Measurements from ENCODE around the gene ZBTB20. TPM values are rescaled to one million over a fixed set of nuclear protein-coding genes. Genes with fewer than 3 reads are reported as not detected.

The ZBTB20 gene
- total RNA-seq, 1 experiment from 2014 or later: 10.7 TPM

DNA sequence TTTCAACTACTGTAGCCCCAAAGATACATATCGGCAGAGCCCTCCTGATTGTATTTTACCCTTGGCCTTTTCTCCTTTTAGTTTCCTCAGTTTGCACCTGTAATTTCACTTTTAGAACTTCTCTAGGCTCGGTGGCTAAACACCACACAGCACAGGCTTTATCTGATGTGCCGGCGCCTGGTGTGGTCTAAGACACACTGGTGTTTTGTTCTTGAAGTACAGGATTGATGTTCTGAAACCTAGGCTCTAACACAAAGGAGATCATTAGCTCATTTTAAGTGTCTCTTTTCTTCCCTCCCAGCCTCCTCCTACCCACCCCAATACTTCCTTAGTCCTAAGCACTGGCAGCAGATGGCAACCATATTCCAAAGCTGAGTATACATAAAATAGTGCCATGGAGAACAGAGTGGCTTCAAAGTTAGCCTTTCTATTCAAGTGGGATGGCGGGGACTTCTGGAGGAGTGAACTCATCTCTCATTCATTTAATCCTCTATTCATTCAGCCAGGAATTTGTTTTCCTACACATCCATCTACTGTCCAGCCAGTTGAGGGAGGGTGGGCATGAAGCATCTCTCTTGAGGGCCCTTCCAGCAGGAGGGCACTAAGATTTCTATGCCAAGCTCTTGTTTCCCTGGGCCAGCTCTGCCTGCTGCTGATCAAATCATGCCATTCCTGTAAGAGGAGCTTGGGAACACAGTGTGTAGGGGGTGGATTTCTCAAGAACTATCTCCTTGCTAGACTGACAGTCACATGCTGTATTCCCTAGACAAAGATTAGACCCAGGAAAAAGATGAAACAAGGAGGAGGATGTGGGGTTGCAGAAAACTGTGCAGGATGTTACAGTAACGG lies 782.1 kb downstream of the ZBTB20 start:
- ChIA-PET CTCF (interaction anchor here (0.5 to 3.1 kb wide), 9 partner anchors 15 to 804 kb away, joined by 3 to 19 read pairs (median 4); no protein-coding TSS in a partner anchor), POLR2A (no interaction called here)
- Mint-ChIP-seq H3K9me3 (ENCODE audit: unreplicated experiment) (no peaks in the 10 kb centered on the region), H3K4me1 (ENCODE audit: insufficient read depth, unreplicated experiment) (peaks cover 7% of the 10 kb centered on the region), H3K27me3 (ENCODE audit: insufficient read depth, unreplicated experiment) (no peaks in the 10 kb centered on the region), H3K36me3 (ENCODE audit: insufficient read depth, unreplicated experiment) (no peaks in the 10 kb centered on the region), H3K27ac (ENCODE audit: low read depth, unreplicated experiment) (no peak overlapping the region), H3K4me3 (ENCODE audit: unreplicated experiment) (no peak overlapping the region)
- no peak for DNase-seq (ENCODE audit: unreplicated experiment)
- intact Hi-C loops (cut with micrococcal nuclease): loop anchor here (5.0 kb wide), 2 partner anchors 802 to 1452 kb away; no protein-coding TSS in a partner anchor
- TF ChIP-seq, protein P1, sequence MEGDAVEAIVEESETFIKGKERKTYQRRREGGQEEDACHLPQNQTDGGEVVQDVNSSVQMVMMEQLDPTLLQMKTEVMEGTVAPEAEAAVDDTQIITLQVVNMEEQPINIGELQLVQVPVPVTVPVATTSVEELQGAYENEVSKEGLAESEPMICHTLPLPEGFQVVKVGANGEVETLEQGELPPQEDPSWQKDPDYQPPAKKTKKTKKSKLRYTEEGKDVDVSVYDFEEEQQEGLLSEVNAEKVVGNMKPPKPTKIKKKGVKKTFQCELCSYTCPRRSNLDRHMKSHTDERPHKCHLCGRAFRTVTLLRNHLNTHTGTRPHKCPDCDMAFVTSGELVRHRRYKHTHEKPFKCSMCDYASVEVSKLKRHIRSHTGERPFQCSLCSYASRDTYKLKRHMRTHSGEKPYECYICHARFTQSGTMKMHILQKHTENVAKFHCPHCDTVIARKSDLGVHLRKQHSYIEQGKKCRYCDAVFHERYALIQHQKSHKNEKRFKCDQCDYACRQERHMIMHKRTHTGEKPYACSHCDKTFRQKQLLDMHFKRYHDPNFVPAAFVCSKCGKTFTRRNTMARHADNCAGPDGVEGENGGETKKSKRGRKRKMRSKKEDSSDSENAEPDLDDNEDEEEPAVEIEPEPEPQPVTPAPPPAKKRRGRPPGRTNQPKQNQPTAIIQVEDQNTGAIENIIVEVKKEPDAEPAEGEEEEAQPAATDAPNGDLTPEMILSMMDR (IDR thresholded peaks at IDR 0.05; ENCODE audit: unreplicated experiment): no peak
- BruUV-seq (replicated peaks): no TSS peak

DNA sequence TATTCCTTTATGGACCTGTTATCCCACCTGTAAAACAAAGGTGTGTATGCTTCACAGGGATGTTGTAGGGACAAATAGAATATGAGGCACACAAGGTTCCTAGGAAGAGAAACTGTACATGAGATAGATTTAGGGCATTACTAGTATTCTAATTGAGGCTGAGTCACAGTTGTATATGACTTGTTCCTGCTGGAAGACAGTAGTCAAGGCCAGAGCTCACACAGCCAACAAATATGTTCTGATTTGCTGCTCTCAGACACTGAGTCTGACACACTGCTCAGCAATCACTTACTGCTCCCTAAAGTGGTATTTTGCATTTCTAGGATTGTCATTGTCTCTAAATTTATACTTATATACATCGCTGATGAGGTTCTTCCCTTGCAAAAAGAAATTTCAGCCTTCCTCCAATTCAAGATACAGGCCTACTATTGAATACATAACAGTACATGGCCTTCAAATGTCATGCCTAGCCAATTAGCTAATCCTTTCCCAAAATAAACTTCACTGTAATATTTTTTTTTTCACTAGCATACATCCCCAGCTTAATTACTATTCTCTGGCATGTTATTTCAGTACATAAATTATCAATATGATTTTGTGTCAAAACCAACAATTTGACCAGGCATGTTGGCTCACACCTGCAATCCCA lies 783.4 kb downstream of the ZBTB20 start:
- BruUV-seq (replicated peaks): no TSS peak
- TF ChIP-seq, protein P1 (IDR thresholded peaks at IDR 0.05; ENCODE audit: unreplicated experiment): no peak
- no peak for DNase-seq (ENCODE audit: unreplicated experiment)
- intact Hi-C loops (cut with micrococcal nuclease): loop anchor here (5.0 kb wide), 2 partner anchors 804 to 1454 kb away; no protein-coding TSS in a partner anchor
- H3K4me1 Mint-ChIP-seq (ENCODE audit: insufficient read depth, unreplicated experiment): peaks cover 7% of the 10 kb centered on the region
- H3K36me3 Mint-ChIP-seq (ENCODE audit: insufficient read depth, unreplicated experiment): no peaks in the 10 kb centered on the region
- no peaks in the 10 kb centered on the region for H3K9me3 Mint-ChIP-seq (ENCODE audit: unreplicated experiment)
- H3K27me3 Mint-ChIP-seq (ENCODE audit: insufficient read depth, unreplicated experiment): no peaks in the 10 kb centered on the region
- POLR2A ChIA-PET: interaction anchor here (1.5 kb wide), 1 partner anchor 11 kb away, joined by 3 read pairs; no protein-coding TSS in a partner anchor
- no peak overlapping the region for H3K4me3 Mint-ChIP-seq (ENCODE audit: unreplicated experiment)
- CTCF ChIA-PET: interaction anchor here (0.5 to 3.1 kb wide), 25 partner anchors 12 to 1456 kb away, joined by 3 to 19 read pairs (median 4); no protein-coding TSS in a partner anchor
- no peak overlapping the region for H3K27ac Mint-ChIP-seq (ENCODE audit: low read depth, unreplicated experiment)

DNA sequence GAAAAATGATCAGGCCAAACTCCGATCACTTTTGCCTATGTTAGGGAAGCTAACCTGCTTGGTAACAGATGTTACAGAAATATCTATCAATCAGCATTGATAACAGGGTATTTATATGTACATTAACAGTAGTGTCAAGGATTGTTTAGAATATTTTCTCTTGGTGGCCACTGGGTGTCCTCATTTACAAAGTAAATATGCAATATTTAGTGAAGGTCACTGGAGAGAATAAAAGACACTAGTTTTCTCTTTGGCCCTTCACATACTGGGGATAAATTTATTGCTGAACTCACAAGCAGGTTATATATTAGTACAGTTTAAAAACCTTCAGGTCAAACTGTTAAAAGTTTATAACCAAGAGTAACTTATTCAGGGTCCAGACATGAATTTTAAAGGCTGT lies 784.3 kb downstream of the ZBTB20 start:
- Mint-ChIP-seq H3K4me1 (ENCODE audit: insufficient read depth, unreplicated experiment) (peaks cover 7% of the 10 kb centered on the region), H3K9me3 (ENCODE audit: unreplicated experiment) (no peaks in the 10 kb centered on the region), H3K4me3 (ENCODE audit: unreplicated experiment) (no peak overlapping the region), H3K36me3 (ENCODE audit: insufficient read depth, unreplicated experiment) (no peaks in the 10 kb centered on the region), H3K27me3 (ENCODE audit: insufficient read depth, unreplicated experiment) (no peaks in the 10 kb centered on the region), H3K27ac (ENCODE audit: low read depth, unreplicated experiment) (no peak overlapping the region)
- no TSS peak for BruUV-seq (replicated peaks)
- CTCF ChIA-PET: interaction anchor here (0.6 to 3.1 kb wide), 34 partner anchors 8 to 1467 kb away, joined by 3 to 19 read pairs (median 4); no protein-coding TSS in a partner anchor
- TF ChIP-seq, protein P1 (IDR thresholded peaks at IDR 0.05; ENCODE audit: unreplicated experiment): peak; percentile 48
- POLR2A ChIA-PET: no interaction called here
- peak; percentile 33 for DNase-seq (ENCODE audit: unreplicated experiment)
- intact Hi-C loops (cut with micrococcal nuclease): loop anchor here (5.0 kb wide), 2 partner anchors 804 to 1454 kb away; no protein-coding TSS in a partner anchor

DNA sequence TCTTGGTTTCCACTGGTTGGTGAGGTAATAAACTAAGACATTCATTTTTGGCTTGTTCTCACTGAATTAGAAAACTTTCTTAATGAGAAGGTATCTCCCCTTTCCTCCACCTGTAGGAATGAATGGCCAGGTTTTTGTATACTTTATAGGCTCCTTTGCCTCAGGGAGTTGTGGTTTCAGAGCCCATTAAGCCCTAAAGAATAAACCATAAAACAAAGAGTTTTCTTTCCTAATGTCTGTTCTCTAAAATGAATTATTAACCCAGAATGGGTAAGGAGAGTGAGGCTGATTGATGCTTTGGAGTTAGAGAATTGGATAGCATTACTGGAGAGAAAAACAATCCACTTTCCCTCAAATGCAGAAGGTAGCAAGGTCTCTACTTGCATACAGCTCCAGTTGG lies 785.7 kb downstream of the ZBTB20 start:
- H3K36me3 Mint-ChIP-seq (ENCODE audit: insufficient read depth, unreplicated experiment): no peaks in the 10 kb centered on the region
- no TSS peak for BruUV-seq (replicated peaks)
- intact Hi-C loops (cut with micrococcal nuclease): loop anchor here (5.0 kb wide), 2 partner anchors 806 to 1456 kb away; no protein-coding TSS in a partner anchor
- DNase-seq (ENCODE audit: unreplicated experiment): no peak
- H3K27me3 Mint-ChIP-seq (ENCODE audit: insufficient read depth, unreplicated experiment): no peaks in the 10 kb centered on the region
- peaks cover 6% of the 10 kb centered on the region for H3K4me1 Mint-ChIP-seq (ENCODE audit: insufficient read depth, unreplicated experiment)
- H3K4me3 Mint-ChIP-seq (ENCODE audit: unreplicated experiment): no peak overlapping the region
- ChIA-PET CTCF (interaction anchor here (0.7 to 1.6 kb wide), 6 partner anchors 11 to 23 kb away, joined by 3 to 5 read pairs (median 3); no protein-coding TSS in a partner anchor), POLR2A (no interaction called here)
- H3K9me3 Mint-ChIP-seq (ENCODE audit: unreplicated experiment): no peaks in the 10 kb centered on the region
- TF ChIP-seq, protein P1 (IDR thresholded peaks at IDR 0.05; ENCODE audit: unreplicated experiment): no peak
- H3K27ac Mint-ChIP-seq (ENCODE audit: low read depth, unreplicated experiment): no peak overlapping the region

Data from MCF 10A (cell line).